HCT116 (cell line): ENCODE data around the gene CDC42SE2. TPM values are rescaled to one million over a fixed set of nuclear protein-coding genes. Genes with fewer than 3 reads are reported as not detected.

Source experiments
- ATAC-seq: fragments of 200-7000 bp; cut with Tn5 transposase; 2 replicates; pipeline ENCODE4 v1.9.1; 2020; ENCODE audit warnings: mild to moderate bottlenecking, moderate library complexity
- BruUV-seq: library from RNA; stranded (reverse); fragments of 400-500 nt; replicated peaks from 2 replicates; lab custom pipeline; 2021; lab: Mats Ljungman, UMichigan
- CTCF ChIA-PET: fragments of 300-600 bp; sonication (Branson Sonifier 250); formaldehyde crosslinking; loops from one replicate; lab custom pipeline; 2021; ENCODE audit warnings: antibody characterized with exemption; lab: Charles Lee
- POLR2A ChIA-PET: fragments of 300-600, 350-600 bp; sonication (Branson Sonifier 250); formaldehyde crosslinking; loops from one replicate; lab custom pipeline; 2021; ENCODE audit warnings: antibody characterized with exemption; lab: Charles Lee
- RAD21 ChIA-PET, 2 experiments: fragments of 300-600 bp; sonication (Branson Sonifier 250); formaldehyde crosslinking; loops; one replicate each; lab custom pipeline; 2023; ENCODE audit warnings: low total read pairs in 2 of 2; ENCODE audit not compliant: uncharacterized antibody in 2 of 2, unreplicated experiment in 2 of 2, low non-redundant PET in 1 of 2; lab: Charles Lee
- DNase-seq: peaks from one replicate; pipeline ENCODE4 v3.0.0-alpha.2; 2010; ENCODE audit warnings: low read depth, low spot score
- H2AFZ ChIP-seq: fragments of 200-600 bp; shearing (Covaris generic), sonication (generic); 2 replicates; pipeline ENCODE4 v1.6.1; 2017; ENCODE audit warnings: low read depth, mixed run types, mixed read lengths, antibody characterized with exemption, low read length; ENCODE audit not compliant: poor library complexity, severe bottlenecking
- H3K27ac ChIP-seq: 2 replicates; pipeline ENCODE4 v1.5.1; 2012; ENCODE audit warnings: low read depth, low read length
- H3K27me3 ChIP-seq: fragments of 200-600 bp; sonication (generic); 2 replicates; pipeline ENCODE4 v1.6.1; 2016; ENCODE audit warnings: mixed run types, low read length, mixed read lengths; ENCODE audit not compliant: insufficient read depth
- H3K36me3 ChIP-seq, 2 experiments: fragments of 200-500 bp in 1 of 2; fragments of 200-600 bp in 1 of 2; sonication (Bioruptor generic) in 1 of 2; sonication (generic) in 1 of 2; 2 replicates each; pipeline versions ENCODE4 v1.5.1 to v1.6.1; 2014 to 2016; ENCODE audit warnings: low read length in 2 of 2, inconsistent platforms in 1 of 2, mixed read lengths in 1 of 2, mixed run types in 1 of 2; ENCODE audit not compliant: insufficient read depth in 2 of 2, control insufficient read depth in 1 of 2
- H3K4me1 ChIP-seq, 2 experiments: fragments of 200-600 bp in 1 of 2; sonication (generic) in 1 of 2; 2 replicates each; pipeline versions ENCODE4 v1.5.1 to v1.6.1; 2012 to 2017; ENCODE audit warnings: low read length in 2 of 2, inconsistent platforms in 1 of 2, mild to moderate bottlenecking in 1 of 2, mixed read lengths in 1 of 2, mixed run types in 1 of 2, moderate library complexity in 1 of 2; ENCODE audit not compliant: insufficient read depth in 2 of 2, control insufficient read depth in 1 of 2
- H3K4me2 ChIP-seq: fragments of 200-600 bp; sonication (generic); 2 replicates; pipeline ENCODE4 v1.6.1; 2017; ENCODE audit warnings: mixed run types, low read length, mixed read lengths
- H3K4me3 ChIP-seq, 2 experiments: fragments of 200-600 bp in 1 of 2; sonication (generic) in 1 of 2; replicated peaks in 1 of 2; 2 replicates each; pipeline ENCODE4 v1.5.1; 2011 to 2016; ENCODE audit warnings: low read length in 2 of 2, control low read depth in 1 of 2, low read depth in 1 of 2, mild to moderate bottlenecking in 1 of 2, mixed read lengths in 1 of 2, mixed run types in 1 of 2
- H3K79me2 ChIP-seq: fragments of 200-600 bp; sonication (generic); 2 replicates; pipeline ENCODE4 v1.6.1; 2017; ENCODE audit warnings: mild to moderate bottlenecking, mixed run types, low read length, moderate library complexity, mixed read lengths; ENCODE audit not compliant: insufficient read depth
- H3K9ac ChIP-seq: fragments of 200-600 bp; sonication (generic); 2 replicates; pipeline ENCODE4 v1.6.1; 2016; ENCODE audit warnings: low read length, mixed read lengths
- H3K9me2 ChIP-seq: fragments of 200-600 bp; sonication (generic), shearing (Covaris generic); 2 replicates; pipeline ENCODE4 v1.6.1; 2017; ENCODE audit warnings: mixed run types, mild to moderate bottlenecking, moderate library complexity; ENCODE audit not compliant: insufficient read depth
- H3K9me3 ChIP-seq, 2 experiments: fragments of 200-500 bp in 1 of 2; fragments of 200-600 bp in 1 of 2; sonication (Bioruptor generic) in 1 of 2; sonication (generic) in 1 of 2; 2 replicates each; pipeline ENCODE4 v1.6.1; 2014 to 2017; ENCODE audit warnings: low read length in 2 of 2, mixed read lengths in 2 of 2, inconsistent platforms in 1 of 2, low read depth in 1 of 2, mild to moderate bottlenecking in 1 of 2, mixed run types in 1 of 2, moderate library complexity in 1 of 2; ENCODE audit not compliant: control insufficient read depth in 1 of 2, insufficient read depth in 1 of 2
- H4K20me1 ChIP-seq: fragments of 200-600 bp; sonication (generic), shearing (Covaris generic); 2 replicates; pipeline ENCODE4 v1.6.1; 2017; ENCODE audit warnings: mixed run types, mild to moderate bottlenecking, moderate library complexity; ENCODE audit not compliant: insufficient read depth
- ATF3 ChIP-seq: IDR thresholded peaks from 2 replicates; pipeline ENCODE4 v1.6.1; 2012
- CBX3 ChIP-seq: IDR thresholded peaks from 2 replicates; pipeline ENCODE4 v1.6.1; 2012; ENCODE audit warnings: low read depth
- CEBPB ChIP-seq: IDR thresholded peaks from 2 replicates; pipeline ENCODE4 v1.6.1; 2012; ENCODE audit warnings: low read depth
- CTCF ChIP-seq, 3 experiments: fragments of 200-600 bp in 1 of 3; sonication (generic) in 1 of 3; IDR thresholded peaks in 2 of 3; conservative IDR thresholded peaks in 1 of 3; 2 replicates each; pipeline ENCODE4 v1.5.1; 2012 to 2017; ENCODE audit warnings: low read depth in 2 of 3, low read length in 2 of 3, antibody characterized with exemption in 1 of 3, borderline replicate concordance in 1 of 3, control low read depth in 1 of 3, mild to moderate bottlenecking in 1 of 3, mixed read lengths in 1 of 3, mixed run types in 1 of 3, moderate library complexity in 1 of 3; ENCODE audit not compliant: insufficient read depth in 1 of 3
- EGR1 ChIP-seq: IDR thresholded peaks from 2 replicates; pipeline ENCODE4 v1.6.1; 2012; ENCODE audit warnings: low read depth
- ELF1 ChIP-seq: IDR thresholded peaks from 2 replicates; pipeline ENCODE4 v1.6.1; 2012; ENCODE audit warnings: low read depth, borderline replicate concordance
- EZH2 ChIP-seq: fragments of 200-600 bp; sonication (generic); IDR thresholded peaks from 2 replicates; pipeline ENCODE4 v1.6.1; 2017; ENCODE audit warnings: antibody characterized with exemption, mixed run types
- EZH2phosphoT487 ChIP-seq: fragments of 200-600 bp; IDR thresholded peaks from 2 replicates; pipeline ENCODE4 v1.6.1; 2018; ENCODE audit warnings: antibody characterized with exemption, borderline replicate concordance
- FOSL1 ChIP-seq: IDR thresholded peaks from 2 replicates; pipeline ENCODE4 v1.6.1; 2012; ENCODE audit warnings: low read depth
- JUND ChIP-seq: IDR thresholded peaks from 2 replicates; pipeline ENCODE4 v1.6.1; 2012
- POLR2A ChIP-seq: IDR thresholded peaks from 2 replicates; pipeline ENCODE4 v1.7.0; 2011; ENCODE audit warnings: borderline replicate concordance; ENCODE audit not compliant: insufficient read depth, insufficient read length; ENCODE audit errors: extremely low read depth
- POLR2AphosphoS5 ChIP-seq: IDR thresholded peaks from 2 replicates; pipeline ENCODE4 v1.6.1; 2011; ENCODE audit warnings: mild to moderate bottlenecking, low read depth, low read length, moderate library complexity
- RAD21 ChIP-seq: IDR thresholded peaks from 2 replicates; pipeline ENCODE4 v1.6.1; 2012; ENCODE audit warnings: low read depth, mild to moderate bottlenecking
- REST ChIP-seq: IDR thresholded peaks from 2 replicates; pipeline ENCODE4 v1.6.1; 2012; ENCODE audit warnings: low read depth
- SIN3A ChIP-seq: IDR thresholded peaks from 2 replicates; pipeline ENCODE4 v1.6.1; 2012; ENCODE audit warnings: low read depth
- SP1 ChIP-seq: IDR thresholded peaks from 2 replicates; pipeline ENCODE4 v1.6.1; 2012; ENCODE audit warnings: low read depth
- TCF7L2 ChIP-seq: IDR thresholded peaks from 2 replicates; pipeline ENCODE4 v1.7.0; 2011; ENCODE audit warnings: borderline replicate concordance, inconsistent platforms; ENCODE audit not compliant: insufficient read depth, insufficient read length; ENCODE audit errors: extremely low read depth
- ZFX ChIP-seq: fragments of 450-650 bp; IDR thresholded peaks from 2 replicates; pipeline ENCODE4 v1.6.1; 2017
- intact Hi-C: fragments of 100-400 bp; cut with micrococcal nuclease; formaldehyde crosslinking; loops from 2 replicates; pipeline ENCODE4 v1.10.0; 2022
- total RNA-seq: library from RNA; stranded (reverse); gene quantifications from one replicate; pipeline ENCODE4 v1.2.1, GENCODE V29; 2021; ENCODE audit not compliant: unreplicated experiment

Gene CDC42SE2
- total RNA-seq, 1 experiment from 2014 or later = 27.0 TPM

- RAD21 ChIA-PET = no interaction called here
These were observed 42.0 kb upstream of the CDC42SE2 start for GRCh38 chr5:131221888-131222287.

GRCh38 chr5:131222731-131223130, 41.1 kb upstream of the CDC42SE2 start:
- H3K79me2 ChIP-seq = no peaks in the 10 kb centered on the region
- H3K9me3 ChIP-seq = no peaks in the 10 kb centered on the region
- H3K9me2 ChIP-seq = no peaks in the 10 kb centered on the region
- no peaks in the 10 kb centered on the region for H3K36me3 ChIP-seq
- no peak overlapping the region for H3K4me2 ChIP-seq
- ChIA-PET POLR2A (no interaction called here), RAD21 (no interaction called here), CTCF (no interaction called here)
- no peak overlapping the region for H3K27ac ChIP-seq
- ATAC-seq = no peak
- H3K9ac ChIP-seq = no peak overlapping the region
- no peaks in the 10 kb centered on the region for H3K4me1 ChIP-seq
- no peaks in the 10 kb centered on the region for H4K20me1 ChIP-seq
- intact Hi-C loops = no loop called here
- H2AFZ ChIP-seq = no peak overlapping the region
- no peak for DNase-seq
- BruUV-seq = no TSS peak
- H3K4me3 ChIP-seq = no peak overlapping the region
- H3K27me3 ChIP-seq = no peaks in the 10 kb centered on the region
- no peak for TF ChIP-seq EZH2phosphoT487
- TF ChIP-seq ELF1 = no peak
- no peak for TF ChIP-seq ZFX
- no peak for TF ChIP-seq CEBPB
- TF ChIP-seq SP1 = no peak
- TF ChIP-seq TCF7L2 = no peak
- TF ChIP-seq POLR2A = no peak
- TF ChIP-seq JUND = no peak
- no peak for TF ChIP-seq ATF3
- TF ChIP-seq POLR2AphosphoS5 = no peak
- TF ChIP-seq CBX3 = no peak
- no peak for TF ChIP-seq REST
- TF ChIP-seq EZH2 = no peak
- TF ChIP-seq SIN3A = no peak
- TF ChIP-seq EGR1 = no peak
- TF ChIP-seq RAD21 = no peak
- TF ChIP-seq CTCF (IDR thresholded peaks at IDR 0.05 in 2 of 3, conservative IDR thresholded peaks at IDR 0.05 in 1 of 3; ENCODE audit: borderline replicate concordance in 1 of 3, insufficient read depth in 1 of 3, low read depth in 2 of 3, low read length in 2 of 3) = no peak

More at GRCh38 chr5:131221888-131222287, 42.0 kb upstream of the CDC42SE2 start:
- Histone ChIP-seq H3K4me2 (no peak overlapping the region), H3K27me3 (no peaks in the 10 kb centered on the region), H3K9ac (no peak overlapping the region), H3K4me3 (no peak overlapping the region), H4K20me1 (no peaks in the 10 kb centered on the region), H3K9me2 (no peaks in the 10 kb centered on the region), H3K9me3 (no peaks in the 10 kb centered on the region), H3K79me2 (no peaks in the 10 kb centered on the region), H3K4me1 (no peaks in the 10 kb centered on the region), H2AFZ (no peak overlapping the region), H3K36me3 (no peaks in the 10 kb centered on the region), H3K27ac (no peak overlapping the region)
- TF ChIP-seq RAD21 (no peak), FOSL1 (peak; percentile 38; the same call in 1 of the 2 replicates), SP1 (no peak)
- no TSS peak for BruUV-seq
- intact Hi-C loops = no loop called here
- ChIA-PET POLR2A (no interaction called here), CTCF (interaction anchor here (0.6 kb wide), 1 partner anchor 10 kb away, joined by 3 read pairs; no protein-coding TSS in a partner anchor)
- DNase-seq (no peak), ATAC-seq (no peak)
